Pancreas (tissue), 10 donors: ENCODE data around the gene NCOA3. TPM values are rescaled to one million over a fixed set of nuclear protein-coding genes. Genes with fewer than 3 reads are reported as not detected.

Experiments used
- ATAC-seq, 4 donors: fragments of 200-7000 bp; cut with Tn5 transposase; one replicate each; pipeline versions ENCODE4 v1.8.0 to v1.9.1; 2020; ENCODE audit warnings: mild to moderate bottlenecking in 4 of 4, moderate library complexity in 4 of 4
- DNase-seq, 6 donors: peaks; one replicate each; pipeline ENCODE4 v3.0.0-alpha.2; 2020
- FAIRE-seq: peaks from 2 replicates; lab custom pipeline; 2012; peaks lifted over from hg19 to GRCh38; lab: Jason Lieb, UNC
- H3K27ac ChIP-seq, 4 donors: fragments of 200-600 bp; sonication (generic); 1 replicate in 3 of 4; 2 replicates in 1 of 4; pipeline versions ENCODE4 v1.5.0 to v1.8.0; 2020
- H3K27me3 ChIP-seq, 4 donors: fragments of 200-600 bp; one replicate each; pipeline ENCODE4 v1.8.0; 2021
- H3K36me3 ChIP-seq, 3 donors: fragments of 200-600 bp; sonication (generic) in 1 of 3; one replicate each; pipeline versions ENCODE4 v1.5.0 to v1.8.0; 2020 to 2021
- H3K4me1 ChIP-seq, 3 donors: fragments of 200-600 bp; one replicate each; pipeline ENCODE4 v1.8.0; 2021
- H3K4me3 ChIP-seq, 4 donors: fragments of 200-600 bp; sonication (generic) in 2 of 4; one replicate each; pipeline versions ENCODE4 v1.5.0 to v1.8.0; 2020 to 2021
- H3K9me3 ChIP-seq, 4 donors: fragments of 200-600 bp; one replicate each; pipeline ENCODE4 v1.8.0; 2021
- CTCF ChIP-seq, 4 donors: fragments of 200-600 bp; sonication (generic) in 3 of 4; IDR thresholded peaks; one replicate each; pipeline versions ENCODE4 v1.5.0 to v1.8.0; 2021; ENCODE audit warnings: antibody characterized with exemption in 4 of 4
- WGBS, 2 donors: extraction: QIAGEN DNeasy Blood & Tissue Kit; methylation state at CpG; one replicate each; pipeline ENCODE4 v1.1.7; 2013; 5-methylcytosine and 5-hydroxymethylcytosine counted together
- intact Hi-C, 3 donors: fragments of 100-400 bp; cut with DNase I; formaldehyde crosslinking; loops; one replicate each; pipeline versions ENCODE4 v1.11.1 to v1.14.2; 2022
- polyA plus RNA-seq, 2 donors: library from polyadenylated mRNA; stranded (reverse); fragments of 200-250 nt; gene quantifications; one replicate each; pipeline ENCODE4 v1.2.3, GENCODE V29; 2013
- total RNA-seq, 6 donors: library from RNA; stranded (reverse); fragmentation: NEBNext Ultra II Directional in 4 of 6; extraction: Animal tissue kit (Norgen Biotek cat#: 25700) in 4 of 6; gene quantifications; one replicate each; pipeline versions ENCODE4 v1.2.1 to v1.2.4, GENCODE V29; 2021 to 2023
- donor health status: healthy with polysubstance abuse.
- donor health status: DM: no; HTN: no; CAD: no; lungs with moderate emphysema.
- donor health status: DM: no; HTN: no; CAD: no.
- donor health status: control.
- donor health status: control.
- donor health status: Bipolar disorder and iron deficiency.
- donor health status: DM: yes; HTN: yes; CAD: no.
- donor health status: DM: no; HTN: no; CAD: no.
- donor health status: DM: no; HTN: no; CAD: no.
- donor health status: DM: yes; HTN: yes; CAD: no.

NCOA3 gene
- total and polyA plus RNA-seq, 8 donors: 3.6 to 17.4 (median 10.5) TPM

GRCh38 chr20:47699818-47700217 is 198.1 kb downstream of the NCOA3 start:
- WGBS, 2 donors: 75 to 84% methylated on average over 1 of the region's 1 CpG
- FAIRE-seq: no peak
- no peaks in the 10 kb centered on the region for H3K9me3 ChIP-seq

GRCh38 chr20:47700327-47700726 is 198.6 kb downstream of the NCOA3 start:
- no peaks in the 10 kb centered on the region for H3K36me3 ChIP-seq
- no peak for ATAC-seq
- H3K27ac ChIP-seq: no peak overlapping the region
- FAIRE-seq: no peak
- no peaks in the 10 kb centered on the region for H3K4me1 ChIP-seq
- H3K4me3 ChIP-seq: no peak overlapping the region
- 64 to 76% methylated on average over 7 of the region's 7 CpGs for WGBS, 2 donors
- TF ChIP-seq CTCF (IDR thresholded peaks at IDR 0.05): no peak
- intact Hi-C loops: no loop called here
- DNase-seq: no peak
- H3K27me3 ChIP-seq: no peaks in the 10 kb centered on the region
- no peaks in the 10 kb centered on the region for H3K9me3 ChIP-seq

More at GRCh38 chr20:47699818-47700217, 198.1 kb downstream of the NCOA3 start:
- H3K27ac ChIP-seq: no peak overlapping the region
- no peak for TF ChIP-seq CTCF (IDR thresholded peaks at IDR 0.05)
- no peaks in the 10 kb centered on the region for H3K36me3 ChIP-seq
- ATAC-seq (no peak), DNase-seq (no peak)
- no peaks in the 10 kb centered on the region for H3K4me1 ChIP-seq
- intact Hi-C loops: no loop called here
- H3K4me3 ChIP-seq: no peak overlapping the region
- H3K27me3 ChIP-seq: no peaks in the 10 kb centered on the region

- DNase-seq: no peak
- H3K36me3 ChIP-seq: no peaks in the 10 kb centered on the region
- no peak for FAIRE-seq
- no peaks in the 10 kb centered on the region for H3K4me1 ChIP-seq
- intact Hi-C loops: no loop called here
- TF ChIP-seq CTCF (IDR thresholded peaks at IDR 0.05): no peak
- H3K27me3 ChIP-seq: no peaks in the 10 kb centered on the region
- no peak for ATAC-seq
- H3K9me3 ChIP-seq: no peaks in the 10 kb centered on the region
- no peak overlapping the region for H3K27ac ChIP-seq
- no peak overlapping the region for H3K4me3 ChIP-seq
- 83 to 92% methylated on average over 15 of the region's 15 CpGs for WGBS, 2 donors
Observed at GRCh38 chr20:47701612-47702011, 199.9 kb downstream of the NCOA3 start.

- DNase-seq: no peak
- intact Hi-C loops: no loop called here
- Histone ChIP-seq H3K27me3 (no peaks in the 10 kb centered on the region), H3K36me3 (no peaks in the 10 kb centered on the region), H3K4me1 (no peaks in the 10 kb centered on the region), H3K4me3 (no peak overlapping the region), H3K27ac (no peak overlapping the region), H3K9me3 (no peaks in the 10 kb centered on the region)
- 67% methylated on average over 5 of the region's 5 CpGs for WGBS, 2 donors
- no peak for FAIRE-seq
- no peak for ATAC-seq
- no peak for TF ChIP-seq CTCF (IDR thresholded peaks at IDR 0.05)
Observed at GRCh38 chr20:47703748-47704147, 202.1 kb downstream of the NCOA3 start.

GRCh38 chr20:47704746-47705496 is 203.2 kb downstream of the NCOA3 start:
- TF ChIP-seq CTCF (IDR thresholded peaks at IDR 0.05): no peak
- no peaks in the 10 kb centered on the region for H3K4me1 ChIP-seq
- intact Hi-C loops: no loop called here
- FAIRE-seq (no peak), DNase-seq (no peak), ATAC-seq (peak in 3 of 4 donors; percentile 40 to 63 (median 57))
- H3K36me3 ChIP-seq: no peaks in the 10 kb centered on the region
- H3K27me3 ChIP-seq: no peaks in the 10 kb centered on the region
- no peak overlapping the region for H3K4me3 ChIP-seq
- no peaks in the 10 kb centered on the region for H3K9me3 ChIP-seq
- WGBS, 2 donors: 52 to 57% methylated on average over 15 of the region's 15 CpGs
- H3K27ac ChIP-seq: no peak overlapping the region
